MM.1S (cell line): Measurements from ENCODE around the gene TMEM108.

Experiments used
- CTCF ChIP-seq: fragments of 300-600 bp; sonication (generic); IDR thresholded peaks from 2 replicates; pipeline ENCODE4 v1.5.1; 2016; ENCODE audit warnings: antibody characterized with exemption, low read length, mixed read lengths
- EZH2 ChIP-seq: fragments of 300-600 bp; sonication (generic); optimal IDR thresholded peaks from 2 replicates; pipeline ENCODE3; 2017; ENCODE audit warnings: low read depth, mild to moderate bottlenecking, antibody characterized with exemption, low read length, mixed read lengths

GRCh38 chr3:133168025-133168401, 129.8 kb downstream of the TMEM108 start:
- 0 out of 2 replicates have a peak, but pooled peaks have one; percentile 3 for TF ChIP-seq CTCF
- no peak for TF ChIP-seq EZH2
